Measurements from ENCODE around the gene SEMA4C.

DNA sequence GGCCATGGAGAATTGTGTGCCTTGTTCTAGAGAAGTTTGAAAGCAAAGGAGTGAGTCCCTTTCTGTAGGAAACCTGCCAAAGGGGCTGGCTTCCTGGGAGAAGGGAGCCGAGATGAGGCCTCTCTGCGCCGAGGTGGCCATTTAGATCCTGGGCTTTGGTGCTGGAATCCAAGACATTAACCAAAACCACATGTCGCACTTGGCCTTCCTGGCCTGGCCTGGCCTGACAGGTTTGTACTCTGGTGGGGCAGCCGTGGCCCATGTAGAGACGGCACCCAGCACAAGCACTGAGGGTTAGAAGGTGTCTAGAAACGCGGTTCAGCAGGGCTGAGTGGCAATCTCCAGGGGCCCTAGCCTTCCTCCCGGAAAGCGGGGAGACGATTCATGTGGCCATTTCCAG lies 46.7 kb downstream of the SEMA4C start:
- TF ChIP-seq POLR2AphosphoS5 (IDR thresholded peaks at IDR 0.05), result no peak
- TF ChIP-seq, protein P1, sequence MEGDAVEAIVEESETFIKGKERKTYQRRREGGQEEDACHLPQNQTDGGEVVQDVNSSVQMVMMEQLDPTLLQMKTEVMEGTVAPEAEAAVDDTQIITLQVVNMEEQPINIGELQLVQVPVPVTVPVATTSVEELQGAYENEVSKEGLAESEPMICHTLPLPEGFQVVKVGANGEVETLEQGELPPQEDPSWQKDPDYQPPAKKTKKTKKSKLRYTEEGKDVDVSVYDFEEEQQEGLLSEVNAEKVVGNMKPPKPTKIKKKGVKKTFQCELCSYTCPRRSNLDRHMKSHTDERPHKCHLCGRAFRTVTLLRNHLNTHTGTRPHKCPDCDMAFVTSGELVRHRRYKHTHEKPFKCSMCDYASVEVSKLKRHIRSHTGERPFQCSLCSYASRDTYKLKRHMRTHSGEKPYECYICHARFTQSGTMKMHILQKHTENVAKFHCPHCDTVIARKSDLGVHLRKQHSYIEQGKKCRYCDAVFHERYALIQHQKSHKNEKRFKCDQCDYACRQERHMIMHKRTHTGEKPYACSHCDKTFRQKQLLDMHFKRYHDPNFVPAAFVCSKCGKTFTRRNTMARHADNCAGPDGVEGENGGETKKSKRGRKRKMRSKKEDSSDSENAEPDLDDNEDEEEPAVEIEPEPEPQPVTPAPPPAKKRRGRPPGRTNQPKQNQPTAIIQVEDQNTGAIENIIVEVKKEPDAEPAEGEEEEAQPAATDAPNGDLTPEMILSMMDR (IDR thresholded peaks at IDR 0.05), result no peak
- TF ChIP-seq POLR2A (IDR thresholded peaks at IDR 0.05; ENCODE audit: low read depth), result no peak
- TF ChIP-seq EP300 (IDR thresholded peaks at IDR 0.05), result no peak
